PC-9 (cell line): Measurements from ENCODE around the gene DOK3. TPM values are rescaled to one million over a fixed set of nuclear protein-coding genes. Genes with fewer than 3 reads are reported as not detected.

Experiments used
- BruUV-seq: library from RNA; stranded (reverse); fragments of 400-500 nt; replicated peaks from 2 replicates; lab custom pipeline; 2021; lab: Mats Ljungman, UMichigan
- CTCF ChIA-PET: fragments of 300-600 bp; sonication (Branson Sonifier 250); formaldehyde crosslinking; loops from one replicate; lab custom pipeline; 2022; ENCODE audit warnings: antibody characterized with exemption; lab: Charles Lee
- POLR2A ChIA-PET: fragments of 300-600 bp; sonication (Branson Sonifier 250); formaldehyde crosslinking; loops from one replicate; lab custom pipeline; 2022; ENCODE audit warnings: antibody characterized with exemption; ENCODE audit not compliant: unreplicated experiment; lab: Charles Lee
- DNase-seq, 2 experiments: peaks; one replicate each; pipeline versions ENCODE4 v3.0.0 to v3.0.0-alpha.2; 2015 to 2022; ENCODE audit warnings: mixed read lengths in 1 of 2
- H2AFZ ChIP-seq: fragments of 200-600 bp; sonication (generic); 2 replicates; pipeline ENCODE4 v1.8.1; 2017; ENCODE audit warnings: antibody characterized with exemption
- H3F3A ChIP-seq: fragments of 200-600 bp; sonication (generic); 2 replicates; pipeline ENCODE4 v1.8.1; 2017; ENCODE audit warnings: antibody characterized with exemption, mild to moderate bottlenecking, low read depth; ENCODE audit not compliant: insufficient read depth
- H3K27ac ChIP-seq: fragments of 200-600 bp; sonication (generic); 2 replicates; pipeline ENCODE4 v1.6.1; 2016; ENCODE audit warnings: mixed run types
- H3K27me3 ChIP-seq: fragments of 200-600 bp; sonication (generic); 2 replicates; pipeline ENCODE4 v1.6.1; 2016; ENCODE audit warnings: low read depth, mixed run types; ENCODE audit not compliant: insufficient read depth
- H3K36me3 ChIP-seq: fragments of 200-600 bp; sonication (generic); 2 replicates; pipeline ENCODE4 v1.6.1; 2016; ENCODE audit warnings: low read depth, mixed run types
- H3K4me1 ChIP-seq: fragments of 200-600 bp; sonication (generic); replicated peaks from 2 replicates; pipeline ENCODE4 v1.6.1; 2016; ENCODE audit warnings: mixed run types; ENCODE audit not compliant: insufficient read depth
- H3K4me2 ChIP-seq: fragments of 200-600 bp; sonication (generic); 2 replicates; pipeline ENCODE4 v1.6.1; 2017; ENCODE audit warnings: mixed run types
- H3K4me3 ChIP-seq: fragments of 200-600 bp; sonication (generic); 2 replicates; pipeline ENCODE4 v1.6.1; 2016; ENCODE audit warnings: mixed run types
- H3K79me2 ChIP-seq: fragments of 200-600 bp; sonication (generic); 2 replicates; pipeline ENCODE4 v1.6.1; 2017; ENCODE audit warnings: low read depth, mixed run types
- H3K9me2 ChIP-seq: fragments of 200-600 bp; sonication (generic); 2 replicates; pipeline ENCODE4 v1.8.1; 2017; ENCODE audit warnings: mild to moderate bottlenecking; ENCODE audit not compliant: insufficient read depth
- H3K9me3 ChIP-seq: fragments of 200-600 bp; sonication (generic); 2 replicates; pipeline ENCODE4 v1.8.1; 2016; ENCODE audit warnings: low read depth; ENCODE audit not compliant: insufficient read depth
- H4K20me1 ChIP-seq: fragments of 200-600 bp; sonication (generic); 2 replicates; pipeline ENCODE4 v1.8.1; 2017; ENCODE audit not compliant: insufficient read depth
- EZH2 ChIP-seq: fragments of 200-600 bp; sonication (generic); IDR thresholded peaks from 2 replicates; pipeline ENCODE4 v1.8.0; 2017; ENCODE audit warnings: antibody characterized with exemption, low read depth
- intact Hi-C: fragments of 100-400 bp; cut with micrococcal nuclease; formaldehyde crosslinking; loops from one replicate; pipeline ENCODE4 v1.10.0; 2022; ENCODE audit not compliant: unreplicated experiment
- total RNA-seq: library from RNA; stranded (reverse); gene quantifications from 2 replicates; pipeline ENCODE4 v1.2.3, GENCODE V29; 2021
- TF ChIP-seq, protein P1 (sequence below): fragments of 200-600 bp; sonication (generic); conservative IDR thresholded peaks from 2 replicates; pipeline ENCODE4 v1.6.1; 2017; ENCODE audit warnings: mixed run types, antibody characterized with exemption, mild to moderate bottlenecking, moderate library complexity

Gene DOK3
- total RNA-seq, 1 experiment from 2014 or later: 12.2 TPM

- TF ChIP-seq, protein P1, sequence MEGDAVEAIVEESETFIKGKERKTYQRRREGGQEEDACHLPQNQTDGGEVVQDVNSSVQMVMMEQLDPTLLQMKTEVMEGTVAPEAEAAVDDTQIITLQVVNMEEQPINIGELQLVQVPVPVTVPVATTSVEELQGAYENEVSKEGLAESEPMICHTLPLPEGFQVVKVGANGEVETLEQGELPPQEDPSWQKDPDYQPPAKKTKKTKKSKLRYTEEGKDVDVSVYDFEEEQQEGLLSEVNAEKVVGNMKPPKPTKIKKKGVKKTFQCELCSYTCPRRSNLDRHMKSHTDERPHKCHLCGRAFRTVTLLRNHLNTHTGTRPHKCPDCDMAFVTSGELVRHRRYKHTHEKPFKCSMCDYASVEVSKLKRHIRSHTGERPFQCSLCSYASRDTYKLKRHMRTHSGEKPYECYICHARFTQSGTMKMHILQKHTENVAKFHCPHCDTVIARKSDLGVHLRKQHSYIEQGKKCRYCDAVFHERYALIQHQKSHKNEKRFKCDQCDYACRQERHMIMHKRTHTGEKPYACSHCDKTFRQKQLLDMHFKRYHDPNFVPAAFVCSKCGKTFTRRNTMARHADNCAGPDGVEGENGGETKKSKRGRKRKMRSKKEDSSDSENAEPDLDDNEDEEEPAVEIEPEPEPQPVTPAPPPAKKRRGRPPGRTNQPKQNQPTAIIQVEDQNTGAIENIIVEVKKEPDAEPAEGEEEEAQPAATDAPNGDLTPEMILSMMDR: no peak
- TF ChIP-seq EZH2: no peak
- Histone ChIP-seq H3K36me3 (peaks cover 5% of the 10 kb centered on the region; the same call in 1 of the 2 replicates), H3K9me2 (no peaks in the 10 kb centered on the region), H3K9me3 (no peaks in the 10 kb centered on the region), H3K4me3 (no peak overlapping the region), H3K4me2 (no peak overlapping the region), H3F3A (no peaks in the 10 kb centered on the region), H4K20me1 (no peaks in the 10 kb centered on the region), H3K79me2 (peaks cover 17% of the 10 kb centered on the region), H2AFZ (no peak overlapping the region), H3K27ac (no peak overlapping the region), H3K4me1 (peaks cover 10% of the 10 kb centered on the region), H3K27me3 (no peaks in the 10 kb centered on the region)
- DNase-seq: no peak
- intact Hi-C loops: no loop called here
- POLR2A ChIA-PET: no interaction called here
- no TSS peak for BruUV-seq
- CTCF ChIA-PET: no interaction called here
Observed at GRCh38 chr5:177513500-177513899, 3.9 kb upstream of the DOK3 start.

DNA sequence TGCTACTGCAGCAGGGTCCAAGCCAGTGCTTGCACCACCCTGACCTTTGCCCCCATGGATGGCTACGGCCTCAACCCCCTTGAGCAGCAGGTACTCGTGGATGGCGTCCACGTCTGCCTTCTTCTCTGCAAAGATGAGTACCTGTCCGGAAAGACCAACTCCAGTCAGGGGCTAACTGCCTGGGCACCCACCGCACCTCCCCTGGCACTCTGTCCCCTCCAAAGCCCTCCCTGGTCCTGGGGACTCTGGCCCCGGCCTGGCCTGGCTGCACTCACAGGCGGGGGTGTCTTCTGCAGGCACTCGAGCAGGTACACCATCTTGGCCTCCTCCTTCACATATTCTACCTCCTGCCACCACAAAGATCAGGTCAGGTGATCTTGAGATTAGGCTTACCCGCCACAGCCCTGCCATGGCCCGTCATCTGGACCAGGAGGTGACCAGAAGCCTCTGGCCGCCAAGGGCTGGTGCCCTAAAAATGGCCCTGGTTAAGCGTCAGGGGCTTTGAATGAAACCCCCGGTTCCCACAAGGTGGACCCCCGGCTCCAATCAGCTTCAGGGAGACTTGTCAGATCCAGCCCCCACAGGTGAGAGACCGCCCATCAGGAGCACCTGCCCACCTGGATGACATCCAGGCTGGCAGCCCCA, 3.2 kb upstream of the DOK3 start:
- no peak for DNase-seq
- no peaks in the 10 kb centered on the region for H4K20me1 ChIP-seq
- no TSS peak for BruUV-seq
- H3K27ac ChIP-seq: no peak overlapping the region
- H3K27me3 ChIP-seq: no peaks in the 10 kb centered on the region
- H3K4me2 ChIP-seq: no peak overlapping the region
- ChIA-PET CTCF (no interaction called here), POLR2A (no interaction called here)
- no peaks in the 10 kb centered on the region for H3F3A ChIP-seq
- intact Hi-C loops: no loop called here
- H3K4me1 ChIP-seq: peaks cover 10% of the 10 kb centered on the region
- H3K79me2 ChIP-seq: peaks cover 17% of the 10 kb centered on the region
- TF ChIP-seq EZH2: no peak
- TF ChIP-seq, protein P1: no peak
- no peaks in the 10 kb centered on the region for H3K9me2 ChIP-seq
- no peak overlapping the region for H3K4me3 ChIP-seq
- no peaks in the 10 kb centered on the region for H3K9me3 ChIP-seq
- H2AFZ ChIP-seq: no peak overlapping the region
- peaks cover 5% of the 10 kb centered on the region; the same call in 1 of the 2 replicates for H3K36me3 ChIP-seq

DNA sequence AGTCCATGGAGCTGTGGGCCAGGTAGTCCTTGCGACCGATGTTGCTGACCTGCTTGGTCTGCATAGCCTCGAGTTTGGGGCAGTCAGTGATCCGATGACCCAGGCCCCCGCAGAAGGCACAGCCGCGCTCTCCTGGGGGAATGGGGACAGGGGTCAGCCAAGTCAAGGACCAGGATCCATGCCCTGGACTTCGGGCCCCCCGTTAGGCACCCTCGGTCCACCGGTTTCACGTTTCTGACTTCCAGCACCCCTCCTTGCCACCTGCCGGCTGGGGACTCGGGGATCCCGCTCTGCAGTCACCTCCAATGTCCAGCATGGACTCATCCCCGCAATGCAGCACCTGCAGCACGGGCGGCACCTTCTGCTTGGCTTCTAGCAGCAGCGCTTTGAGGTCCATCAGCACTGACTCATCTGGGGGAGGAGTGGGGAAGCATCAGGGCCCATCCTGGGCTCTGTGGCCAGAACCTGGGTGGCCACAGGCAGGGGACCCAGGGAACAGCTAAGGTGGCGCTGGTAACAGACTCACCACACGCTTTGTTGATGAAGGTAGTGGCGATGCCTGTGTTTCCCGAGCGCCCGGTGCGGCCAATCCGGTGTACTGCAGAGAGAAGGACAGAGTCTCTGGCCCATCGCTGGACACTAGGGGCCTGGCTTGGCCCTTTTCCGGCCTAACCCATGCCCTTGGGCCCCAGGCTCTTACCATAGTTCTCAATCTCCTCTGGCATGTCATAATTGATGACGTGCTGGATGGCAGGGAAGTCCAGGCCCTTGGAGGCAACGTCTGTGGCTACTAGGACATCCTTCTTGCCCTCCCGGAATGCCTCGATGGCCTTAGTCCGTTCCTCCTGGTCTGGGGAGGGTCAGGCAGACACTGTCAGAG, 2.4 kb upstream of the DOK3 start:
- Histone ChIP-seq H3K4me1 (peaks cover 10% of the 10 kb centered on the region), H3K36me3 (peaks cover 5% of the 10 kb centered on the region; the same call in 1 of the 2 replicates), H3K4me3 (no peak overlapping the region), H3K79me2 (peaks cover 17% of the 10 kb centered on the region), H3K27me3 (no peaks in the 10 kb centered on the region), H3K9me3 (no peaks in the 10 kb centered on the region), H3K4me2 (no peak overlapping the region), H4K20me1 (no peaks in the 10 kb centered on the region), H3F3A (no peaks in the 10 kb centered on the region), H2AFZ (no peak overlapping the region), H3K9me2 (no peaks in the 10 kb centered on the region), H3K27ac (no peak overlapping the region)
- no TSS peak for BruUV-seq
- TF ChIP-seq, protein P1: no peak
- TF ChIP-seq EZH2: no peak
- ChIA-PET POLR2A (no interaction called here), CTCF (no interaction called here)
- intact Hi-C loops: no loop called here
- DNase-seq: no peak
